H1 (cell line): ENCODE data around the gene ANKRD12.

Experiments used
- ATF3 ChIP-seq: IDR thresholded peaks from 2 replicates; pipeline ENCODE4 v1.6.1; 2011; ENCODE audit warnings: low read depth, mild to moderate bottlenecking, low read length; ENCODE audit not compliant: insufficient read depth
- CBX8 ChIP-seq: fragments of 300-800, 300-1000 bp; sonication (generic); IDR thresholded peaks from 2 replicates; pipeline ENCODE4 v1.7.1; 2016; ENCODE audit warnings: low read depth, low read length, borderline replicate concordance
- CTCF ChIP-seq, 3 experiments: IDR thresholded peaks; 1 replicate in 2 of 3; 2 replicates in 1 of 3; pipeline versions ENCODE4 v1.5.1 to v1.6.1; 2011; ENCODE audit warnings: low read length in 3 of 3, mild to moderate bottlenecking in 3 of 3, inconsistent platforms in 2 of 3, low read depth in 1 of 3, moderate library complexity in 1 of 3; ENCODE audit not compliant: insufficient read depth in 1 of 3; ENCODE audit errors: control extremely low read depth in 1 of 3
- EZH2 ChIP-seq: fragments of 200-600 bp; sonication (generic); IDR thresholded peaks from 2 replicates; pipeline ENCODE4 v1.7.1; 2012; ENCODE audit warnings: low read depth, mild to moderate bottlenecking, moderate library complexity, low read length, inconsistent platforms; ENCODE audit not compliant: severe bottlenecking
- GTF2F1 ChIP-seq: IDR thresholded peaks from 2 replicates; pipeline ENCODE4 v1.6.1; 2012; ENCODE audit warnings: low read depth, low read length, improper control_type of control experiment, borderline replicate concordance
- POLR2A ChIP-seq, 2 experiments: IDR thresholded peaks; 1 replicate in 1 of 2; 2 replicates in 1 of 2; pipeline ENCODE4 v1.6.1; 2011; ENCODE audit warnings: low read depth in 2 of 2, low read length in 2 of 2, mild to moderate bottlenecking in 2 of 2; ENCODE audit errors: control extremely low read depth in 1 of 2
- POLR2AphosphoS5 ChIP-seq: IDR thresholded peaks from 2 replicates; pipeline ENCODE4 v1.6.1; 2011; ENCODE audit warnings: low read depth, low read length
- RNF2 ChIP-seq: fragments of 200-900, 300-1000 bp; sonication (generic); IDR thresholded peaks from 2 replicates; pipeline ENCODE4 v1.7.1; 2016; ENCODE audit warnings: borderline replicate concordance, low read depth, mild to moderate bottlenecking, antibody characterized with exemption, low read length; ENCODE audit not compliant: poor library complexity, severe bottlenecking; ENCODE audit errors: missing control alignments
- SAP30 ChIP-seq: fragments of 300-600 bp; sonication (generic); IDR thresholded peaks from 2 replicates; pipeline ENCODE4 v1.7.1; 2012; ENCODE audit warnings: low read length, moderate library complexity, mild to moderate bottlenecking, inconsistent platforms; ENCODE audit not compliant: insufficient read depth, insufficient replicate concordance
- SP1 ChIP-seq: IDR thresholded peaks from 2 replicates; pipeline ENCODE4 v1.6.1; 2011; ENCODE audit warnings: low read depth, low read length
- YY1 ChIP-seq: IDR thresholded peaks from 2 replicates; pipeline ENCODE4 v1.6.1; 2011; ENCODE audit warnings: low read depth, mild to moderate bottlenecking, low read length
- ZNF274 ChIP-seq: IDR thresholded peaks from 2 replicates; pipeline ENCODE4 v1.7.0; 2012; ENCODE audit warnings: low read length, borderline replicate concordance; ENCODE audit errors: extremely low read depth

DNA sequence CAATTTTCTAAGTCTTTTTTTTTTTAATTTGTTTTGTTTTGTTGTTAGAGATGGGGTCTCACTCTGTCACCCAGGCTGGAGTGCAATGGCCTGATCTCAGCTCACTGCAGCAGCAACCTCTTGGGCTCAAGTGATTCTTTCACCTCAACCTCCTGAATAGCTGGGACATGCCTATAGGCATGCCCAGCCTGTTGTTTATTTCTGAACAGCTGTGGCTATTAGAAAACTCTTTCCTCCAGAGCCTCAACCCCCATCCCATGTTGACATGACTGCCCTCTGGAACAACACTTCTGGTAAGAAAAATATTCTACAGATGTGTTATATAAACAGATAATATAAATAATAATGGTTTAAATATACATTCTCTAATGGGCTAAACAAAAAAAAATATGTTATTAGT is 153.6 kb downstream of the ANKRD12 start:
- TF ChIP-seq CTCF (IDR thresholded peaks at IDR 0.05; ENCODE audit: control extremely low read depth in 1 of 3, insufficient read depth in 1 of 3, low read depth in 1 of 3, low read length in 3 of 3), result no peak
- TF ChIP-seq RNF2, result no peak
- TF ChIP-seq GTF2F1, result no peak
- no peak for TF ChIP-seq ATF3
- TF ChIP-seq POLR2A (IDR thresholded peaks at IDR 0.05; ENCODE audit: control extremely low read depth in 1 of 2, low read depth in 2 of 2, low read length in 2 of 2), result no peak
- no peak for TF ChIP-seq SP1
- TF ChIP-seq YY1, result no peak
- no peak for TF ChIP-seq ZNF274
- no peak for TF ChIP-seq EZH2
- no peak for TF ChIP-seq POLR2AphosphoS5
- no peak for TF ChIP-seq SAP30
- TF ChIP-seq CBX8, result no peak
